H7 (cell line): ENCODE measurements around the gene CRACDL. TPM values are rescaled to one million over a fixed set of nuclear protein-coding genes. Genes with fewer than 3 reads are reported as not detected.
"Not testable (repeated sequence)": the region's sequence is repeated elsewhere in the genome, so short reads cannot be mapped to it uniquely, and the experiment has no call there.

Experiments used
- DNase-seq: peaks from one replicate; pipeline ENCODE4 v3.0.0; 2012
- H3K27me3 ChIP-seq: 2 replicates; pipeline ENCODE4 v1.6.0; 2011; ENCODE audit warnings: mild to moderate bottlenecking, low read length; ENCODE audit not compliant: control insufficient read depth, insufficient read depth
- H3K36me3 ChIP-seq: replicated peaks from 2 replicates; pipeline ENCODE4 v1.5.1; 2011; ENCODE audit warnings: low read length; ENCODE audit not compliant: control insufficient read depth, insufficient read depth
- H3K4me3 ChIP-seq: 2 replicates; pipeline ENCODE4 v1.5.1; 2011; ENCODE audit warnings: low read depth, mild to moderate bottlenecking, control low read depth, low read length, moderate library complexity; ENCODE audit not compliant: insufficient read depth
- total RNA-seq: library from RNA; depleted of rRNA; stranded (reverse); fragments of >200 nt; shearing (Covaris generic); gene quantifications from 2 replicates; pipeline ENCODE4 v1.2.3, GENCODE V29; 2014

Gene CRACDL
- total RNA-seq, 1 experiment from 2014 or later, result 0.24 TPM

GRCh38 chr2:98891591-98891990 lies 44.4 kb downstream of the CRACDL start:
- H3K4me3 ChIP-seq, result no peak overlapping the region
- H3K36me3 ChIP-seq, result no peaks in the 10 kb centered on the region
- no peaks in the 10 kb centered on the region for H3K27me3 ChIP-seq
- DNase-seq, result no peak

- Histone ChIP-seq H3K4me3 (no peak overlapping the region), H3K36me3 (no peaks in the 10 kb centered on the region), H3K27me3 (no peaks in the 10 kb centered on the region)
- no peak for DNase-seq
Observed at GRCh38 chr2:98886066-98886554, 49.9 kb downstream of the CRACDL start.

- no peak overlapping the region for H3K4me3 ChIP-seq
- no peak for DNase-seq
- no peaks in the 10 kb centered on the region for H3K36me3 ChIP-seq
- no peaks in the 10 kb centered on the region for H3K27me3 ChIP-seq
Observed at GRCh38 chr2:98884658-98885057, 51.4 kb downstream of the CRACDL start.

- DNase-seq, result no peak
- no peak overlapping the region for H3K4me3 ChIP-seq
- H3K36me3 ChIP-seq, result no peaks in the 10 kb centered on the region
- H3K27me3 ChIP-seq, result no peaks in the 10 kb centered on the region
Observed at GRCh38 chr2:98883780-98884211, 52.2 kb downstream of the CRACDL start.

GRCh38 chr2:98882971-98883779 lies 52.9 kb downstream of the CRACDL start:
- no peak overlapping the region for H3K4me3 ChIP-seq
- no peak for DNase-seq
- H3K36me3 ChIP-seq, result no peaks in the 10 kb centered on the region
- no peaks in the 10 kb centered on the region for H3K27me3 ChIP-seq

- Histone ChIP-seq H3K4me3 (no peak overlapping the region), H3K27me3 (no peaks in the 10 kb centered on the region)
- no peak for DNase-seq
Observed at GRCh38 chr2:98882368-98882767, 53.7 kb downstream of the CRACDL start.

GRCh38 chr2:98881153-98881650 lies 54.8 kb downstream of the CRACDL start:
- DNase-seq, result no peak
- Histone ChIP-seq H3K27me3 (no peaks in the 10 kb centered on the region), H3K4me3 (no peak overlapping the region), H3K36me3 (no peaks in the 10 kb centered on the region)

More at GRCh38 chr2:98882368-98882767, 53.7 kb downstream of the CRACDL start:
- H3K36me3 ChIP-seq, result no peaks in the 10 kb centered on the region

GRCh38 chr2:98880266-98881152 lies 55.5 kb downstream of the CRACDL start:
- Histone ChIP-seq H3K36me3 (no peaks in the 10 kb centered on the region), H3K4me3 (no peak overlapping the region), H3K27me3 (no peaks in the 10 kb centered on the region)
- DNase-seq, result no peak

GRCh38 chr2:98877658-98878057 lies 58.4 kb downstream of the CRACDL start:
- H3K36me3 ChIP-seq, H3K27me3 ChIP-seq, H3K4me3 ChIP-seq, DNase-seq: not testable (repeated sequence)

- Histone ChIP-seq H3K4me3 (no peak overlapping the region), H3K27me3 (no peaks in the 10 kb centered on the region), H3K36me3 (no peaks in the 10 kb centered on the region)
- DNase-seq, result no peak
Observed at GRCh38 chr2:98876741-98877140, 59.3 kb downstream of the CRACDL start.

GRCh38 chr2:98875746-98876145 lies 60.3 kb downstream of the CRACDL start:
- Histone ChIP-seq H3K4me3 (no peak overlapping the region), H3K27me3 (no peaks in the 10 kb centered on the region), H3K36me3 (no peaks in the 10 kb centered on the region)
- no peak for DNase-seq

GRCh38 chr2:98875081-98875728 lies 60.8 kb downstream of the CRACDL start:
- Histone ChIP-seq H3K27me3 (no peaks in the 10 kb centered on the region), H3K36me3 (no peaks in the 10 kb centered on the region), H3K4me3 (no peak overlapping the region)
- DNase-seq, result no peak

- DNase-seq, result no peak
- Histone ChIP-seq H3K27me3 (no peaks in the 10 kb centered on the region), H3K4me3 (no peak overlapping the region), H3K36me3 (no peaks in the 10 kb centered on the region)
Observed at GRCh38 chr2:98874186-98874689, 61.8 kb downstream of the CRACDL start.

GRCh38 chr2:98872526-98872925 lies 63.5 kb downstream of the CRACDL start:
- no peak for DNase-seq
- Histone ChIP-seq H3K4me3 (no peak overlapping the region), H3K27me3 (no peaks in the 10 kb centered on the region), H3K36me3 (no peaks in the 10 kb centered on the region)
